Dendritic cell treated with granulocyte-macrophage colony-stimulating factor and Interleukin-4, amounts not matched to agents 40 ng/mL and 50 ng/mL, for 4 days (primary cell): ENCODE data around the gene RAPSN.
A peak's percentile ranks its signal among the peaks of the same experiment; 100 is the strongest.

Experiments
- H3K27ac Mint-ChIP-seq: one replicate; pipeline ENCODE4 v1.8.0; 2022; ENCODE audit warnings: mild to moderate bottlenecking, mixed read lengths
- H3K27me3 Mint-ChIP-seq: one replicate; pipeline ENCODE4 v1.8.0; 2022; ENCODE audit warnings: mild to moderate bottlenecking, mixed read lengths
- H3K36me3 Mint-ChIP-seq: one replicate; pipeline ENCODE4 v1.8.0; 2022; ENCODE audit warnings: low read depth, mixed read lengths
- H3K4me1 Mint-ChIP-seq: one replicate; pipeline ENCODE4 v1.8.0; 2022; ENCODE audit warnings: low read depth, mixed read lengths
- H3K4me3 Mint-ChIP-seq: one replicate; pipeline ENCODE4 v1.8.0; 2022; ENCODE audit warnings: mild to moderate bottlenecking, moderate library complexity, mixed read lengths
- H3K9me3 Mint-ChIP-seq: one replicate; pipeline ENCODE4 v1.8.0; 2022; ENCODE audit warnings: mixed read lengths
- intact Hi-C: fragments of 100-400 bp; cut with micrococcal nuclease; formaldehyde crosslinking; loops from one replicate; pipeline ENCODE4 v1.15.0; 2022

Gene RAPSN

GRCh38 chr11:47413351-47413750 lies 35.6 kb downstream of the RAPSN start:
- Mint-ChIP-seq H3K27me3 (no peaks in the 10 kb centered on the region), H3K36me3 (peaks cover 79% of the 10 kb centered on the region), H3K4me3 (no peak overlapping the region)

GRCh38 chr11:47411884-47412746 lies 36.8 kb downstream of the RAPSN start:
- H3K4me1 Mint-ChIP-seq: peaks cover 52% of the 10 kb centered on the region
- H3K9me3 Mint-ChIP-seq: no peaks in the 10 kb centered on the region
- intact Hi-C loops: loop anchor here (10.0 kb wide), 1 partner anchor 97 kb away; no protein-coding TSS in a partner anchor
- no peak overlapping the region for H3K4me3 Mint-ChIP-seq
- no peaks in the 10 kb centered on the region for H3K27me3 Mint-ChIP-seq
- H3K36me3 Mint-ChIP-seq: peaks cover 67% of the 10 kb centered on the region
- H3K27ac Mint-ChIP-seq: no peak overlapping the region

More at GRCh38 chr11:47413351-47413750, 35.6 kb downstream of the RAPSN start:
- no peaks in the 10 kb centered on the region for H3K9me3 Mint-ChIP-seq
- intact Hi-C loops: loop anchor here (10.0 kb wide), 1 partner anchor 99 kb away; no protein-coding TSS in a partner anchor
- peaks cover 52% of the 10 kb centered on the region for H3K4me1 Mint-ChIP-seq
- H3K27ac Mint-ChIP-seq: peak overlapping the region; percentile 31

GRCh38 chr11:47410370-47411264 lies 38.3 kb downstream of the RAPSN start:
- H3K36me3 Mint-ChIP-seq: peaks cover 52% of the 10 kb centered on the region
- peaks cover 58% of the 10 kb centered on the region for H3K4me1 Mint-ChIP-seq
- H3K27me3 Mint-ChIP-seq: no peaks in the 10 kb centered on the region
- no peak overlapping the region for H3K27ac Mint-ChIP-seq
- no peaks in the 10 kb centered on the region for H3K9me3 Mint-ChIP-seq
- H3K4me3 Mint-ChIP-seq: no peak overlapping the region
- intact Hi-C loops: loop anchor here (10.0 kb wide), 1 partner anchor 96 kb away; no protein-coding TSS in a partner anchor

GRCh38 chr11:47409440-47410369 lies 39.2 kb downstream of the RAPSN start:
- Mint-ChIP-seq H3K36me3 (peaks cover 43% of the 10 kb centered on the region), H3K4me3 (peak overlapping the region; percentile 98), H3K9me3 (no peaks in the 10 kb centered on the region), H3K27me3 (no peaks in the 10 kb centered on the region), H3K4me1 (peaks cover 58% of the 10 kb centered on the region), H3K27ac (peak overlapping the region; percentile 92)
- intact Hi-C loops: loop anchor here (10.0 kb wide), 1 partner anchor 95 kb away; no protein-coding TSS in a partner anchor

- H3K4me1 Mint-ChIP-seq: peaks cover 53% of the 10 kb centered on the region
- H3K4me3 Mint-ChIP-seq: peak overlapping the region; percentile 98
- H3K36me3 Mint-ChIP-seq: peaks cover 34% of the 10 kb centered on the region
- no peaks in the 10 kb centered on the region for H3K9me3 Mint-ChIP-seq
- intact Hi-C loops: loop anchor here (1.0 kb wide), 3 partner anchors 15 to 35 kb away; partner anchors contain the start of gene SPI1
- peak overlapping the region; percentile 92 for H3K27ac Mint-ChIP-seq
- H3K27me3 Mint-ChIP-seq: no peaks in the 10 kb centered on the region
These were observed 40.1 kb downstream of the RAPSN start for GRCh38 chr11:47408598-47409439.

GRCh38 chr11:47407746-47408590 lies 41.0 kb downstream of the RAPSN start, which contains the start of gene SLC39A13:
TSS of gene SLC39A13 (plus strand) at chr11:47408590. CDS start at chr11:47410095, 1,505 bp downstream.
- Mint-ChIP-seq H3K4me1 (peaks cover 53% of the 10 kb centered on the region), H3K27ac (peak within 1 kb of the TSS; percentile 92), H3K27me3 (no peaks in the 10 kb centered on the region), H3K9me3 (no peaks in the 10 kb centered on the region), H3K4me3 (peak within 1 kb of the TSS; percentile 98), H3K36me3 (peaks cover 25% of the 10 kb centered on the region)
- intact Hi-C loops: loop anchor here (1.0 kb wide), 3 partner anchors 14 to 34 kb away; partner anchors contain the start of gene SPI1

- Mint-ChIP-seq H3K9me3 (no peaks in the 10 kb centered on the region), H3K4me3 (peak overlapping the region; percentile 72), H3K27me3 (no peaks in the 10 kb centered on the region), H3K36me3 (peaks cover 19% of the 10 kb centered on the region), H3K27ac (peak overlapping the region; percentile 92), H3K4me1 (peaks cover 58% of the 10 kb centered on the region)
- intact Hi-C loops: no loop called here
These were observed 41.8 kb downstream of the RAPSN start for GRCh38 chr11:47406896-47407745.

- H3K4me3 Mint-ChIP-seq: no peak overlapping the region
- peaks cover 1% of the 10 kb centered on the region for H3K36me3 Mint-ChIP-seq
- H3K27ac Mint-ChIP-seq: peak overlapping the region; percentile 56
- peaks cover 56% of the 10 kb centered on the region for H3K4me1 Mint-ChIP-seq
- H3K9me3 Mint-ChIP-seq: no peaks in the 10 kb centered on the region
- no peaks in the 10 kb centered on the region for H3K27me3 Mint-ChIP-seq
- intact Hi-C loops: no loop called here
These were observed 45.4 kb downstream of the RAPSN start for GRCh38 chr11:47403571-47403970.

- no peak overlapping the region for H3K4me3 Mint-ChIP-seq
- H3K4me1 Mint-ChIP-seq: peaks cover 60% of the 10 kb centered on the region
- H3K36me3 Mint-ChIP-seq: no peaks in the 10 kb centered on the region
- H3K27me3 Mint-ChIP-seq: no peaks in the 10 kb centered on the region
- no peaks in the 10 kb centered on the region for H3K9me3 Mint-ChIP-seq
- H3K27ac Mint-ChIP-seq: peak overlapping the region; percentile 56
- intact Hi-C loops: no loop called here
These were observed 45.8 kb downstream of the RAPSN start for GRCh38 chr11:47403135-47403534.

GRCh38 chr11:47400768-47401279 lies 48.1 kb downstream of the RAPSN start:
- Mint-ChIP-seq H3K4me3 (peak overlapping the region; percentile 65), H3K36me3 (no peaks in the 10 kb centered on the region), H3K4me1 (peaks cover 60% of the 10 kb centered on the region), H3K27me3 (no peaks in the 10 kb centered on the region), H3K9me3 (no peaks in the 10 kb centered on the region), H3K27ac (peak overlapping the region; percentile 92)
- intact Hi-C loops: no loop called here
